Measurements from ENCODE around the gene CACNA1B.
"Not testable (repeated sequence)": the region's sequence is repeated elsewhere in the genome, so short reads cannot be mapped to it uniquely, and the experiment has no call there.

Gene CACNA1B

DNA sequence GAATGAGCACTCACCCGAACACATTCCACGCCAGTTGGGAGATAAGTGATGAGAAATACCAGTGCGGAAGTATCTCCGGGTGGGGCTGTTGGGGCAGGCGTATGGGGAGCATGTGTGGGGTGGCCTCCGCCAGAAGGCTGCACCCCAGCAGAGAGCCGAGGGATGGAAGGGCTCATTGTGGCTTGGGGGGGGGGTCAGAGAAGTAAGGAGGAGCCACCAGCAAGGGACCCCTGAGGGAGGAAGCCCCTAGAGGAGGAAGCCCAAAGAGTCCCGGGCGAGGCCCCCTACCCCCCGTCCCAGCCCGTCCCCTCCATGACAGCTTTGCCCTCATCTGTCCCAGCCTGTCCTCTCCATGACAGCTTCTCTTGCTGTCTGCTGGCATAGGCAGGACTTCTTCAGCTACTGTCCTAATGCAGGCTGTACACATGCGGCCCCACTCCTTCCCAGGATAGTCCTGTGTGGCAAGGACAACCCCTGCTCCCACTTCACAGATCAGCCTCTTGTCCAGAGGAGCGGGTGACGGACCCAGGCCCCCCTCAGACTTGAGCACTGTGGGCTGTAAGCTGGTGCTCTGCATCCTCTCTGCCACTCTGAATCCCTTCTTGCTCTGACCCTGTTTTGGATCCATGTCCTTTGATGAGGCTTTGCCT is 239.6 kb downstream of the CACNA1B start:
- DNase-seq (ENCODE audit: low read depth in 2 of 2): no peak

DNA sequence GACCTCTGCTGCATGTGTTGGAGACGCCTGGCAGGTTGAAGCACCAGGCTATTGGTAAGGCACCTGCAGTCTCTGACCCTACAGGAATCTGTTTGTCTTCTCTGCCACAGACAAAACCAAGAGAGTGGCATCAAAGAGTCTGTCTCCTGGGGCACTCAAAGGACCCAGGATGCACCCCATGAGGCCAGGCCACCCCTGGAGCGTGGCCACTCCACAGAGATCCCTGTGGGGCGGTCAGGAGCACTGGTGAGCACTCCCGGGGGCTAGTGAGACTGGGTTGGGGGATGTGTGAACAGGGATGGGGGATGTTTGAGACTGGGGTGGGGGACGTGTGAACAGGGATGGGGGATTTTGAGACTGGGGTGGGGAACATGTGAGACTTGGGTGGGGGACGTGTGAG is 240.3 kb downstream of the CACNA1B start:
- no peak for DNase-seq (ENCODE audit: low read depth in 2 of 2)

DNA sequence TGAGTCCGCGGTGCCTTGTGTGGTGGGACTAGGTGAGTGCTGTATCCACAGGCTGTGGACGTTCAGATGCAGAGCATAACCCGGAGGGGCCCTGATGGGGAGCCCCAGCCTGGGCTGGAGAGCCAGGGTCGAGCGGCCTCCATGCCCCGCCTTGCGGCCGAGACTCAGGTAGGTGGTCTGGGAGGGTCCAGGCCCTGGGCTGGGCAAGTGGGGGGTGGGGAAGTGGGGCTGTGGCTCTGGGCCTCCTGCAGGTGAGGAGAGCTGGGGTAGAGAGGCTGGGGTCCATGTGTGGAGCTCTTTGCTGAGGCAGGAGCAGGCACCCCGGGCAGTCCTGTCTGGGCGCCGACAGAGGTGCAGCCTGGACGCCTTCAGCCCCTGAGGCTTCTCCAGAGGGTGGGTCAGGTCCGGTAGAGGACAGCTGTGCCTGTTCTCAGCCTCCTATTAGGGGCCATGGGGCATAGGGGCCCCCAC is 241.1 kb downstream of the CACNA1B start:
- no peak for DNase-seq (ENCODE audit: low read depth in 2 of 2)

DNA sequence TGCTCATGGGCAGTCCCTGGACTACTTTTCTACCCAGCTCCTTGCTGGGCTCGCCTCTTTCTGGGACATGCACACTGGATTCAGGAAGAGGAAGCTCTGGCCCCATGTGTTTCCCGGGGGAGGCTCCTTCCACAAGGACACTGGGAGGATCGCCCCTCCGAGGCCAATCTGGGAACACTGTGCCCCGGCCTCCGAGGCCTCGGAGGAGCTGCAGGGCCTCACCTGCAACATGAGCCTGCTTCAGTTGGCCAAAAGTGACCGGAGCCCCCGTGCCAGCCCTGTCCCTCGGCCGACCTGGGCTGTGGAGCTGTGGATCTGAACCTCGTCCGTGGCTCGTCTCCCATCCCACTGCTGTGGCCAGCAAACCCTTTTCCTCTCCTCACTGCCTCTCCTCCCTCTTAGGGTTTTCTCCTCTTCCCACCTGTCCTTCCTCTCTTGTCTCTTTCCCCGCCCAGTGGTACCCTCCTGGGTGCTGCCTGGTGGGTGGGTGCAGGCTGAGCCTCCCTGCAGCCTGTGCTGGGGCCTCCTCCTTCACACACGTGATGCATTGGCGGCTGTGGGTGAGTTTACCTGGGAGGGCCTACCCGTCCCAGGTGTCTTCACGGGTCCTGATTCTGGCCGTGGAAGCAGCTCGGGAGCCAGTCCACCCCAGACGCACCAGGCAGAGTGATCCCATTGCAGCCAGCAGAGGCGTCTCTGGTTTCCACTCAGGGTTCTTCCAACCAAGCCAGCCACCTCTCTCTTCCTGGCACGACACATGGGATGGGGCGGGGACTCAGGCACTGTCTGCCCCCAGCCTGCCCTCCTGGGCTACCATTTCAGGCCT is 241.8 kb downstream of the CACNA1B start:
- no peak for DNase-seq (ENCODE audit: low read depth in 2 of 2)

GRCh38 chr9:138120072-138120471 is 242.5 kb downstream of the CACNA1B start:
- DNase-seq (ENCODE audit: low read depth in 2 of 2): no peak

DNA sequence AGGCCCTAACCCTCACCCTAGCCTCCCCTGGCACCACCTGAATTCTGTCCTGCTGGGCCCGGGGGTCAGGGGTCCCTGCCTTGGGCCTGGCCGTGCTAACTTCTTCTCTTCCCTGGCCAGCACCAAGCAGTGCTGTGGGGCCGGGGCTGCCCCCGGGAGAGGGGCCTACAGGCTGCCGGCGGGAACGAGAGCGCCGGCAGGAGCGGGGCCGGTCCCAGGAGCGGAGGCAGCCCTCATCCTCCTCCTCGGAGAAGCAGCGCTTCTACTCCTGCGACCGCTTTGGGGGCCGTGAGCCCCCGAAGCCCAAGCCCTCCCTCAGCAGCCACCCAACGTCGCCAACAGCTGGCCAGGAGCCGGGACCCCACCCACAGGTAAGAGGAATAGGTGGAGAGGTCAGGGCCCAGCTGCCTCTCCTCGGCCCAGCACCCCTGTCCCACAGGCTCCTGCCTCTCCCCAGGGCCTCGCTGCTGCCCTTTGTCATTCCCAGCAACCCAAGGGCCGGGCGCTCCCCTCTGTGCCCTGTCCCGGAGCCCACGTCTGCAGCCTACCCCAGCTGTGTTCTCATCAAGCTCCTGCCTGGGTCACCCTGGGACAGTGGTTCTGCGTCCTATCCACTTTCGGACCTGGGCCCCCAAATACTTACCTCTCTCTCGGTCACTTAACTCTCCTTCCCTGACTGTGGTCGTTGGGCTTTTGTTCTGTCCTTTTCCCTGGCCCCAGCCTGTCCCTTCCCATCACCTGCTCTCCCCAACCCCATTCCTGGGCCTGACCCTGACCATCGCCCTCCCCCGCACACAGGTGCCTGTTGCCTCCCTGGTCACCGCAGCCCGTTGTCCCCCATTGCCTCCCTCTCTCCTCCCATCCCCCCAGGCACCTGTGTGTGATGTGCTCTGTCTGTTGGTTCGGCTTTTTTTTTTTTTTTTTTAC is 243.2 kb downstream of the CACNA1B start:
- no peak for DNase-seq (ENCODE audit: low read depth in 2 of 2)

DNA sequence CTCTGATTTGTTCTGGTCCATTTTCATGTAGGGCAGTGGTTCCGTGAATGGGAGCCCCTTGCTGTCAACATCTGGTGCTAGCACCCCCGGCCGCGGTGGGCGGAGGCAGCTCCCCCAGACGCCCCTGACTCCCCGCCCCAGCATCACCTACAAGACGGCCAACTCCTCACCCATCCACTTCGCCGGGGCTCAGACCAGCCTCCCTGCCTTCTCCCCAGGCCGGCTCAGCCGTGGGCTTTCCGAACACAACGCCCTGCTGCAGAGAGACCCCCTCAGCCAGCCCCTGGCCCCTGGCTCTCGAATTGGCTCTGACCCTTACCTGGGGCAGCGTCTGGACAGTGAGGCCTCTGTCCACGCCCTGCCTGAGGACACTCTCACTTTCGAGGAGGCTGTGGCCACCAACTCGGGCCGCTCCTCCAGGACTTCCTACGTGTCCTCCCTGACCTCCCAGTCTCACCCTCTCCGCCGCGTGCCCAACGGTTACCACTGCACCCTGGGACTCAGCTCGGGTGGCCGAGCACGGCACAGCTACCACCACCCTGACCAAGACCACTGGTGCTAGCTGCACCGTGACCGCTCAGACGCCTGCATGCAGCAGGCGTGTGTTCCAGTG is 244.0 kb downstream of the CACNA1B start:
- no peak for DNase-seq (ENCODE audit: low read depth in 2 of 2)

DNA sequence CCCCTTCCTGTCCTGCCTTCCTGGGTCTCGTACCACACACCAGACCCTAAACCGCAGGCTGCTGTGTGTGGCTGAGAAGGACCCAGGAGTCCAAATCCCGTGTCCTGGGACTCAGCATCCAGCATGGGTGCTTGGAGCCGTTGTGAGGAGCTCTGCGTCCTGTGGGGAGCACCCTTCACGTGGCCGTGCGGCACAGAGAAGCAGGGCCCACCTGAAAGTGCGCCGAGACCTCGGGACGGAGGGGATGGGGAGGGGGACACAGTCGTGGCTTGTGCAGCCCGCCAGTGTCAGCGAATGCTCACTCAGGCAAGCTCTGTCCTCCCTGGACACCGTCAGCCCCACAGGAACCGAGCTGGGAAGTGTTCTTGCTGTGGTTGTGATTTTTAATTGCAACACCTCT is 244.6 kb downstream of the CACNA1B start:
- no peak for DNase-seq (ENCODE audit: low read depth in 2 of 2)

DNA sequence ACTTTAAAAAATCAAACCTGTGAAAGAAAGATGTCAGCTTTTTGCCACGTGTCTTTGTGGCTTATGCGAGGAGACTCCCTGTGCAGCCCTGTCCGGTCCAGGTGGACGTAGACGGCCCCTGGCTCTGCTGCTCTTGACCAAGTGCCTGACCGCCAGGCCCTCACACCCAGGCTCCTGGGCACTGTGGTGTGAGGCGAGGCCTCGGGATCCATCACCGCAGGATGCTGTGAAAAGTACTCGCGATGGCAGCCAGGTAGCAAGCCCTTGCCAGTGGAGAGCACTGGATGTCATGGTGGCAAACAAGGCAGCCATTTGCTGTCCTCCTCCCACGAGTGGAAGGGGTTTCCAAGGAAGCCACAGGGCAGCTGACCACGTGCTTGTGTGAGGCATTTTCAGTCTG is 245.1 kb downstream of the CACNA1B start:
- no peak for DNase-seq (ENCODE audit: low read depth in 2 of 2)

DNA sequence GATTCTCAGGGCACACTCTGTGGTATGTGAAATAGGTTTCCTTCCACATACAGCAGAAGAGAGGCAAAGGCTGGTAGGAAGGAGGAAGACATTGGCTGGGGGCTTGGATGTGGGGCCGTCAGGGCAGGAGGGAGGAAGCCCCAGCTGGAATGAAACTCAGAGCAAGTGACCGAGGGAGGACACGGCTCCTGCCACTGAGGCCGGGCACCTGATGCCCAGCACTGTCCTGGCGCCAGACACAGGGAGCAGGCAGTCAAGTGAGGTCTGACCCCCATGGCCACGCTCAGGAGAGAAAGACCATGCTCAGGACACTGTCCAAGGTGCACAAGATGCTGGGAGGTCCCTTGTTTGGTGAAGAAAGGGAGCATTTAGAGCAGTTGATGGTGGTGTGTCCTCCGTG is 245.5 kb downstream of the CACNA1B start:
- no peak for DNase-seq (ENCODE audit: low read depth in 2 of 2)

DNA sequence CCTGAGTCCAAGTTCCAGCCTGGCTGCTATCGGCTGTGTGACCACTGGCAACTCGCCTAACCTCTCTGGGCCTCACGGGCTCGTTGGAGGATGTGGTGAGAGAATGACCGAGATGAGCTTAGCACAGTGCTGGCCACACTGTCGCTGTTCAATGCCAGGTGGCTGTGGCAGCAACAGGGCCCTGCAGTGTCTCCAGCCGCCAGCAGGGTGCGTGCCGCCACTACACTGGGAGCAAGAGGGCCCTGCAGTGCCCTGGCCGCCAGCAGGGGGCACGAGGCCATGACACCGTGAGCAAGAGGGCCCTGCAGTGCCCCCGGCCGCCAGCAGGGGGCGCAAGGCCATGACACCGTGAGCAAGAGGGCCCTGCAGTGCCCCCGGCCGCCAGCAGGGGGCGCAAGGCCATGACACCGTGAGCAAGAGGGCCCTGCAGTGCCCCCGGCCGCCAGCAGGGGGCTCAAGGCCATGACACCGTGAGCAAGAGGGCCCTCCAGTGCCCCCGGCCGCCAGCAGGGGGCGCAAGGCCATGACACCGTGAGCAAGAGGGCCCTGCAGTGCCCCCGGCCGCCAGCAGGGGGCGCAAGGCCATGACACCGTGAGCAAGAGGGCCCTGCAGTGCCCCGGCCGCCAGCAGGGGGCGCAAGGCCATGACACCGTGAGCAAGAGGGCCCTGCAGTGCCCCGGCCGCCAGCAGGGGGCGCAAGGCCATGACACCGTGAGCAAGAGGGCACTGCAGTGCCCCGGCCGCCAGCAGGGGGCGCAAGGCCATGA is 248.7 kb downstream of the CACNA1B start:
- peak in 1 of 2 donors; percentile 9 for DNase-seq (ENCODE audit: low read depth in 2 of 2)

DNA sequence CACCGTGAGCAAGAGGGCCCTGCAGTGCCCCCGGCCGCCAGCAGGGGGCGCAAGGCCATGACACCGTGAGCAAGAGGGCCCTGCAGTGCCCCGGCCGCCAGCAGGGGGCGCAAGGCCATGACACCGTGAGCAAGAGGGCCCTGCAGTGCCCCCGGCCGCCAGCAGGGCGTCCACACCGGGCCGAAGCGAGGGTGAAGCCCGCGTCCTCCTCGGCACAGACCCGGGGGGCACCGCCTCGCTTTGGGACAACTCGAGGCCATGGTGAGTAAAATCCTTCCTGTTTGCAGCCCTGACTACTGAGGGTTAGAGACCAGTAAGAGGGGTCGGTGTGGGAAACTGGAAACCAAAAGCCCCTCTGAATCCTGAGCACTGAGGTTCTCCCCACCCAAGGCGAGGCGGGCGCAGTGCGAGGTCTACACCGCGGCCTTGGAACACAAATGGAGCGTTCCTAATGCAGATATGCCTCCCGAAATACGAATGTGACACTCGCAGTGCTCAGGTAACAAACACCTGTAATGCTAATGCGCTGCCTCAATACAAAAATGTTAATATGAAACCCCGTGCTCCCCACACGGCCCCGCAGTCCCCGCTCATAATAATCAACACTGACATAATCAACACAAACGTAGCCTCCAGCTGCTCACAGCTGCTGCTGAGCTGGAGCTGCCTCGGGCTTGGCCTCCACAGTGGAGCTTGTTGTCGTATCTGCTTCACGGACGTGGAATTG is 249.4 kb downstream of the CACNA1B start:
- not testable (repeated sequence) for DNase-seq (ENCODE audit: low read depth in 2 of 2)

GRCh38 chr9:138128027-138128426 is 250.4 kb downstream of the CACNA1B start:
- DNase-seq (ENCODE audit: low read depth in 2 of 2): not testable (repeated sequence)

- not testable (repeated sequence) for DNase-seq (ENCODE audit: low read depth in 2 of 2)
Measured at GRCh38 chr9:138129318-138129717, 251.7 kb downstream of the CACNA1B start.

- not testable (repeated sequence) for DNase-seq (ENCODE audit: low read depth in 2 of 2)
Measured at GRCh38 chr9:138132946-138133705, 255.5 kb downstream of the CACNA1B start.

- not testable (repeated sequence) for DNase-seq (ENCODE audit: low read depth in 2 of 2)
Measured at GRCh38 chr9:138134581-138134980, 257.0 kb downstream of the CACNA1B start.

GRCh38 chr9:138139096-138139495 is 261.5 kb downstream of the CACNA1B start:
- DNase-seq (ENCODE audit: low read depth in 2 of 2): not testable (repeated sequence)

- DNase-seq (ENCODE audit: low read depth in 2 of 2): not testable (repeated sequence)
Measured at GRCh38 chr9:138140980-138141379, 263.4 kb downstream of the CACNA1B start.

GRCh38 chr9:138142528-138143244 is 265.1 kb downstream of the CACNA1B start:
- not testable (repeated sequence) for DNase-seq (ENCODE audit: low read depth in 2 of 2)

All from stimulated activated CD4-positive, alpha-beta T cell treated with anti-CD3 and anti-CD28 coated beads, Interleukin-1b, Interleukin-23, amount 100 ng/mL, for 4 hours (primary cell).